GM18526 (cell line): ENCODE data around the gene SLC12A1.

Source experiments
- POLR2A ChIP-seq: IDR thresholded peaks from 3 replicates; pipeline ENCODE4 v1.6.1; 2011; ENCODE audit not compliant: insufficient read length; ENCODE audit errors: extremely low read depth

The SLC12A1 gene

GRCh38 chr15:48205981-48206380 lies at the start of gene SLC12A1:
SLC12A1 (plus strand) TSS chr15:48206302; CDS start chr15:48207720, 1,418 bp downstream.
- TF ChIP-seq POLR2A, result no peak

DNA sequence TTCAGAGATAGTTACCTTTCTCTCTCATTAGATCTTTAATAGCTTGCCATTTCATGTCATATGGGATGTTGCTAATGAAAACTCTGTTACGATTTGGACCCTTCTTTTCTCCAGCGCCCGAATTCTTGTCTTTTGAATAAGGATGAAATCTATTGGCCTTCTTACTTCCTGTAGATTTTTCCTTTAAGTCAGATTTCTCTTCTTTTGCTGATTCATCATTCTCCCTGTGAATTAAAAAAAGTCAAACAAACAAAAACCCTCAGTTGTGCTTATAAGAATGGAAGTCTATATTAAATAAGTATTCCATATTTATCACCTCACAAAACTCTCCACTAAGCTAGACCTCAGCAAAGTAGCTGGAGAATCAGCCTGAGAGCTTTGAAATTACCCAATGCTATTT lies 37.5 kb upstream of the SLC12A1 start:
- no peak for TF ChIP-seq POLR2A

DNA sequence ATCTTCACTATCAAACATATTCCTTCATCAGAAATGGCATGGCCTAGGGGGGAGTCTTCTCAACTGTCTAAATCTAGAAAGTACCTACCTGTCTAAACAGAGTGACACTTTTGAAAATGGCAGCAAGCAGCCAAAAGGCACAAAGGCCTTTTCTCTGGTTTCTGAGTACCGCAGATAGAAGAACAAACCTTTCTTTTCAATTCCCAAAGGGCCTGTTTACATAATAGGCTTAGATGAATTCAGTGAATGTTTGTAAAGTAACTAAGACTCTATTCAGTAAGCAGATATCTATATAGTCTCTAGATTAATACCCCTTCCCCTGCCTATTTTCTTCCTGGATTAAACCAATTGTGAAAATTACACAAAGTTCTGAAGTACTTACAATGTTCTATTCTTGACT lies 35.1 kb upstream of the SLC12A1 start:
- TF ChIP-seq POLR2A, result no peak

- TF ChIP-seq POLR2A, result no peak
These were observed 31.0 kb upstream of the SLC12A1 start for GRCh38 chr15:48175126-48175525.

- no peak for TF ChIP-seq POLR2A
These were observed 30.0 kb upstream of the SLC12A1 start for GRCh38 chr15:48176112-48176511.

DNA sequence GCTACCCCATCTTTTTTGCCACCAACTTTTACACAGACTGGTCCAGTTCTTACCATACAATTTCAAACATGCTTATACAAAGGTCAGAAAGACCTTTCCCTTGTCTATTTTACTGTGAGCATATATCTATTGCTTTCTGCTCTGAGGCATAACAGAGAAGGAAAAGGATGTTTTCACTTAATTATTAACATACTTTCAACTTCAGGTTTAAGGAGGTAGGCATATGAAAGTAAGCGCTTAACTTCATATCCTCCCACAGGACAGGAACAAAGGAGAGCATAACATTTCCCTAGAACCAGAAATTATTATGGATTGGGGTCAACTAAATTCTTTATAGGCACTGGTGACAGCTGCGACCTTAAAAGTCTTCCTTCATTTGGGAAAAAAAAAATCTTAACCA lies 29.1 kb upstream of the SLC12A1 start:
- no peak for TF ChIP-seq POLR2A

DNA sequence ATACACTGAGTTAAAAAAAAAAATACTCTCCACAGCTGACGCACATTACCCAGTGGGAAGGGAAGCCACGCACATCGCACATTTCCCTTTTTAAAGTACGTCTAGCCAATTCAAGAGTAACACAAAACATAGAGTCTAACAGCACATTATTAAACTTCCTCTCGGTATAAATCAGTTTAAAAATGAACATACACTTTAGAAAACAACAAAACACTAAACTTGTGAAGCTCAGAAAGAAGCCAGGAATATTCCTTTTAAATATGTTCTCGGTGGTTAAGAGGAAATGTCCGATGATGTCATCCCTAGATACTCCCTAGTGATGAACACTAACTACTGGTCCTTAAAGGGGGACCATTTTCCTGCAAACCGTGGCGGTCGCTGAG lies 28.7 kb upstream of the SLC12A1 start:
- no peak for TF ChIP-seq POLR2A

GRCh38 chr15:48177766-48178647 lies 28.1 kb upstream of the SLC12A1 start, which contains the start of gene MYEF2:
MYEF2 (minus strand) TSS chr15:48178295; CDS start chr15:48178237, 58 bp downstream.
- peak; percentile 60 for TF ChIP-seq POLR2A

DNA sequence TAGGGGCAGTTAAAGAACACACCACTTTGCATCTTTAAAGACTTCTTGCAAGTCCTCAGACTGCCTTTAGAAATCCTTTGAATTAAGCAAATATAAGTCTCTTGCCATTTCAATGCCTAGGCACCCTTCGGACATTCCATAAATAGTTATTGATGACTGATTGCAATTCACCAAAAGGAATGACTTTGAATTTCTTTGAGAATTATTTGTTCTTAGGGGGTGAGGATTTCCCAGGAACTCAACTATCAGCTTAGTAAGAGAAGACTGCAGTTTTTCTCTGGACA lies 27.5 kb upstream of the SLC12A1 start:
- no peak for TF ChIP-seq POLR2A

- TF ChIP-seq POLR2A, result no peak
These were observed 23.4 kb upstream of the SLC12A1 start for GRCh38 chr15:48182749-48183148.

- TF ChIP-seq POLR2A, result no peak
These were observed 20.6 kb upstream of the SLC12A1 start for GRCh38 chr15:48185529-48185928.

GRCh38 chr15:48186271-48186670 lies 19.8 kb upstream of the SLC12A1 start:
- TF ChIP-seq POLR2A, result no peak

GRCh38 chr15:48190932-48191573 lies 15.0 kb upstream of the SLC12A1 start:
- TF ChIP-seq POLR2A, result no peak

GRCh38 chr15:48191574-48192225 lies 14.4 kb upstream of the SLC12A1 start, which contains the start of gene CTXN2:
CTXN2 (plus strand) TSS chr15:48191665; CDS start chr15:48201301, 9,636 bp downstream.
- no peak for TF ChIP-seq POLR2A

GRCh38 chr15:48202068-48202467 lies 4.0 kb upstream of the SLC12A1 start:
- no peak for TF ChIP-seq POLR2A

DNA sequence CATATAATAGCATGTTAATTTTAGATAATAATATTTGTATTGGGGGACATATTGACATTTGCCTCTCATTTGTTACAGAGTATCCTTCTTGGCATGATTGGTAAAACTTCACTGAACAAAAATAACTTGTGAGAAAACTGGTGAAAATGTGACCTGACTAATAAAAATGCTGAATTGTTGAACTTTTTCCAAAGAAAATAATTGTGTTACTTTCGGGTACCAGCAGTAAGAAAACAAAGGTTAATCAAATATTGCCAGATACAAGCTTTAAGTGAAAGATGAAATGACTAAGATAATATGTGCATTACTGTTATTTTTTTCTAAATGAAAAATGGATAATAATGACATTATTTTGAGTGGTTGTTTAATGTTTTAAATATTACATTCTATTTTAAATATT lies 15.2 kb downstream of the SLC12A1 start:
- TF ChIP-seq POLR2A, result no peak

DNA sequence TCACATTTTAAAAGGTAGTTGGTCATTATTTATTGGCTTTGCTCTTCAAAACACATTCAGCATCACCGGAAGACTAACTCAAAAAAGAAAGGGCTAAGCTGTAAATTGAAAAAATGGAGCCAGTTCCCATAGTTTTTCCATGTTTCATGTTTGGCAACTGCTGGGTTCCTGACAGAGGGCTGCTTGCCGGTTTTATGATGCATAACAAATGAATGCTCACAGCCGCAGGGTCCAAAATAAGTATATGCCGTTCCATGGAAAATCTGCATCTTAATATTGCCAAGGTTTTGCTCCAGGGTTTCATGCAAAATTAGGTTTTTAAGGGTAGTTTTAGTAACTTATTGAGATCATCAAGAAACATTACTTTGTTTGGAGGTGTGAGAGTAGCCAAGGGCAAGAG lies 15.8 kb downstream of the SLC12A1 start:
- no peak for TF ChIP-seq POLR2A

DNA sequence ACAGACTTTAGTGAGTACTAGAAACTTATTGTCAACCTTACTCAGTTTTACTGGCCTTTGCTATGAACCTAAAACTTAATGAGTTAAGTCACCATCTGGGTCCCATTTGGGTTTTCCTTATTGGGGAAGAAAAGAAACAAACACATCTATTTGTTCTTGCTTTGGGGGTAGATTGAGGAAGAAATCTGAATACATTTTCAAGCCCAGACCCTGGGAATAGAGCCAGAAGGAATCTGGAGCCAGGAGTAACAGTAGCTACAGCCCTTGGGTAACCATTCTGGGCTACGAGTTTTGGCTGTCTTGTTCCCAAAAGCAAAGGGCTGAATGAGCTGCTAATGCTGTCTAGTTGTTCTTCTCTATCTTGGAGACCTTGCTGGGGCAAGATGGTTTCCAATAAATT lies 16.5 kb downstream of the SLC12A1 start:
- TF ChIP-seq POLR2A, result no peak
